ENCODE data around the gene PABPN1L.

Gene PABPN1L

GRCh38 chr16:88903267-88903666 is 36.8 kb upstream of the PABPN1L start:
- peaks cover 6% of the 10 kb centered on the region for H3K27me3 ChIP-seq (replicated peaks)
- in situ Hi-C loops (cut with HindIII; ENCODE audit: low pct_ligation_motif_present, low sequenced_read_pairs) = no loop called here

GRCh38 chr16:88902744-88903143 is 36.3 kb upstream of the PABPN1L start:
- Histone ChIP-seq H3K27me3 (replicated peaks) (peaks cover 7% of the 10 kb centered on the region), H3K27ac (no peak overlapping the region), H3K36me3 (replicated peaks) (no peaks in the 10 kb centered on the region), H3K4me3 (ENCODE audit: low read depth, low read length) (no peak overlapping the region)
- TF ChIP-seq CTCF (IDR thresholded peaks at IDR 0.05; ENCODE audit: low read depth, low read length, missing control alignments) = no peak
- DNase-seq = no peak
- in situ Hi-C loops (cut with HindIII; ENCODE audit: low pct_ligation_motif_present, low sequenced_read_pairs) = no loop called here

More at GRCh38 chr16:88903267-88903666, 36.8 kb upstream of the PABPN1L start:
- TF ChIP-seq CTCF (IDR thresholded peaks at IDR 0.05; ENCODE audit: low read depth, low read length, missing control alignments) = no peak
- no peak for DNase-seq
- Histone ChIP-seq H3K4me3 (ENCODE audit: low read depth, low read length) (no peak overlapping the region), H3K27ac (no peak overlapping the region), H3K36me3 (replicated peaks) (no peaks in the 10 kb centered on the region)

GRCh38 chr16:88901718-88902337 is 35.4 kb upstream of the PABPN1L start:
- TF ChIP-seq CTCF (IDR thresholded peaks at IDR 0.05; ENCODE audit: low read depth, low read length, missing control alignments) = no peak
- H3K27me3 ChIP-seq (replicated peaks) = peaks cover 7% of the 10 kb centered on the region
- no peaks in the 10 kb centered on the region for H3K36me3 ChIP-seq (replicated peaks)

GRCh38 chr16:88900662-88901052 is 34.2 kb upstream of the PABPN1L start:
- peaks cover 7% of the 10 kb centered on the region for H3K27me3 ChIP-seq (replicated peaks)
- no peak for DNase-seq
- no peak overlapping the region for H3K4me3 ChIP-seq (ENCODE audit: low read depth, low read length)
- no peak for TF ChIP-seq CTCF (IDR thresholded peaks at IDR 0.05; ENCODE audit: low read depth, low read length, missing control alignments)
- no peak overlapping the region for H3K27ac ChIP-seq
- no peaks in the 10 kb centered on the region for H3K36me3 ChIP-seq (replicated peaks)
- in situ Hi-C loops (cut with HindIII; ENCODE audit: low pct_ligation_motif_present, low sequenced_read_pairs) = no loop called here

More at GRCh38 chr16:88901718-88902337, 35.4 kb upstream of the PABPN1L start:
- no peak for DNase-seq
- Histone ChIP-seq H3K27ac (no peak overlapping the region), H3K4me3 (ENCODE audit: low read depth, low read length) (no peak overlapping the region)
- in situ Hi-C loops (cut with HindIII; ENCODE audit: low pct_ligation_motif_present, low sequenced_read_pairs) = no loop called here

GRCh38 chr16:88899901-88900661 is 33.6 kb upstream of the PABPN1L start:
- H3K27me3 ChIP-seq (replicated peaks) = peaks cover 7% of the 10 kb centered on the region
- H3K27ac ChIP-seq = no peak overlapping the region
- TF ChIP-seq CTCF (IDR thresholded peaks at IDR 0.05; ENCODE audit: low read depth, low read length, missing control alignments) = no peak
- no peak overlapping the region for H3K4me3 ChIP-seq (ENCODE audit: low read depth, low read length)
- in situ Hi-C loops (cut with HindIII; ENCODE audit: low pct_ligation_motif_present, low sequenced_read_pairs) = no loop called here
- no peak for DNase-seq
- no peaks in the 10 kb centered on the region for H3K36me3 ChIP-seq (replicated peaks)

All from brain microvascular endothelial cell (primary cell).